Measurements from ENCODE around the gene BMPR2. TPM values are rescaled to one million over a fixed set of nuclear protein-coding genes. Genes with fewer than 3 reads are reported as not detected.

Gene BMPR2
- polyA plus RNA-seq, 1 donor (not counting 4 experiments of a cell fraction or from before 2014, with no cell fraction given): 31.9 TPM

DNA sequence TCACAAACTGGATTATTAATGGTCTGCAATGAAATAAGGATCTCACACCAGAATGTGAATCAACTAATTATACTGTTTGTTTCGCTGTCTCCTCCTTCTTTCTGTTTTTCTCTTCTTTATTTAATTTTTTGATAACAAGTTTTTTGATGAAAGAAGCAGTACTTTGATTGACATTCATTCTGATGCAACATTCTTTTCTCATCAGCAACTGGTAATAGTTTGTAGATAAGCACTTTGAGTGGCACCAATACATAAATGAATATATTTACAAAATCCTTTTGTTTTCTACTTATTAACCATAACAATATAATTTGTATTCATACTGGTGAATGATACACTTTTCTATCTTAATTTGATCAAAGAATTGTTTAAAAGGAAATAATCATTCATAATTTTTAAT is 143.3 kb downstream of the BMPR2 start:
- Histone ChIP-seq H4K20me1 (ENCODE audit: control insufficient read depth, extremely low read depth, insufficient read depth, low read length) (no peaks in the 10 kb centered on the region), H3K4me3 (ENCODE audit: control insufficient read depth in 2 of 3, extremely low read depth in 1 of 3, insufficient read depth in 2 of 3, low read depth in 1 of 3, low read length in 3 of 3) (no peak overlapping the region), H3K27ac (ENCODE audit: control insufficient read depth, insufficient read depth, low read length) (no peak overlapping the region), H3K4me1 (ENCODE audit: control insufficient read depth, extremely low read depth, insufficient read depth, low read length) (no peaks in the 10 kb centered on the region), H3K79me2 (ENCODE audit: control insufficient read depth, insufficient read depth, low read length) (no peaks in the 10 kb centered on the region), H3K9me3 (ENCODE audit: control insufficient read depth, low read depth, low read length) (no peaks in the 10 kb centered on the region), H3K9ac (ENCODE audit: control insufficient read depth, extremely low read depth, insufficient read depth, low read length) (no peak overlapping the region), H3K36me3 (ENCODE audit: control insufficient read depth in 2 of 2, extremely low read depth in 1 of 2, insufficient read depth in 2 of 2, low read length in 2 of 2) (peaks cover 3 to 13% of the 10 kb centered on the region in 2 experiments), H3K4me2 (ENCODE audit: control insufficient read depth, extremely low read depth, insufficient read depth, low read depth, low read length) (no peak overlapping the region), H3K27me3 (ENCODE audit: control insufficient read depth, extremely low read depth, insufficient read depth, low read length) (no peaks in the 10 kb centered on the region), H2AFZ (ENCODE audit: control insufficient read depth, low read length) (no peak overlapping the region), H3K9me1 (ENCODE audit: control insufficient read depth, extremely low read depth, insufficient read depth, low read length) (no peaks in the 10 kb centered on the region)
- no peak for TF ChIP-seq EZH2 (IDR thresholded peaks at IDR 0.05; ENCODE audit: low read length)
- DNase-seq (ENCODE audit: low read depth, low spot score) (no peak), FAIRE-seq (no peak)
- dilution Hi-C loops (cut with MboI; ENCODE audit: extremely low pct_ligation_motif_present, low sequenced_read_pairs): no loop called here

DNA sequence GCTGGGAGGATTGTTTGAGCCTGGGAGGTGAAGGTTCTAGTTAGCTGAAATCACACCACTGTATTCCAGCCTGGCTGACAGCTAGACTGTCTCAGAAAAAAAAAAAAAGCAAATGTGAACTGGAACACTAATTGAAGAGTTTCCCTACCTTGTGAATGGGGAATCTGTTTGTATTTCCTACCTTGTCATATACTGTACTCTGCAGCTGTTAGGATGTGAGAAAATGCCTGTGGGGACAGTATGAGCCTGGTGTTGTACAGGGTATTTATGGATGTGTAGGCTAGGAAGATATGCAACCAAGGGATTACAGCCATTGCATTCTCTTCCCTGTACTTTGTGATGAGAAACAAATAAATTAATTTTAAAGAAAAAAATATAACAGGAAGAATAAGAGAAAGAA is 145.3 kb downstream of the BMPR2 start:
- no peak for DNase-seq (ENCODE audit: low read depth, low spot score)
- FAIRE-seq: no peak
- H3K9me3 ChIP-seq (ENCODE audit: control insufficient read depth, low read depth, low read length): no peaks in the 10 kb centered on the region
- H3K27me3 ChIP-seq (ENCODE audit: control insufficient read depth, extremely low read depth, insufficient read depth, low read length): no peaks in the 10 kb centered on the region
- no peaks in the 10 kb centered on the region for H3K4me1 ChIP-seq (ENCODE audit: control insufficient read depth, extremely low read depth, insufficient read depth, low read length)
- no peak overlapping the region for H3K4me2 ChIP-seq (ENCODE audit: control insufficient read depth, extremely low read depth, insufficient read depth, low read depth, low read length)
- peaks cover 0 to 14% of the 10 kb centered on the region in 2 experiments for H3K36me3 ChIP-seq (ENCODE audit: control insufficient read depth in 2 of 2, extremely low read depth in 1 of 2, insufficient read depth in 2 of 2, low read length in 2 of 2)
- dilution Hi-C loops (cut with MboI; ENCODE audit: extremely low pct_ligation_motif_present, low sequenced_read_pairs): no loop called here
- no peaks in the 10 kb centered on the region for H3K9me1 ChIP-seq (ENCODE audit: control insufficient read depth, extremely low read depth, insufficient read depth, low read length)
- H3K9ac ChIP-seq (ENCODE audit: control insufficient read depth, extremely low read depth, insufficient read depth, low read length): no peak overlapping the region
- no peaks in the 10 kb centered on the region for H4K20me1 ChIP-seq (ENCODE audit: control insufficient read depth, extremely low read depth, insufficient read depth, low read length)
- H3K27ac ChIP-seq (ENCODE audit: control insufficient read depth, insufficient read depth, low read length): no peak overlapping the region
- no peaks in the 10 kb centered on the region for H3K79me2 ChIP-seq (ENCODE audit: control insufficient read depth, insufficient read depth, low read length)
- H3K4me3 ChIP-seq (ENCODE audit: control insufficient read depth in 2 of 3, extremely low read depth in 1 of 3, insufficient read depth in 2 of 3, low read depth in 1 of 3, low read length in 3 of 3): no peak overlapping the region
- no peak overlapping the region for H2AFZ ChIP-seq (ENCODE audit: control insufficient read depth, low read length)
- no peak for TF ChIP-seq EZH2 (IDR thresholded peaks at IDR 0.05; ENCODE audit: low read length)
- TF ChIP-seq, protein P1, sequence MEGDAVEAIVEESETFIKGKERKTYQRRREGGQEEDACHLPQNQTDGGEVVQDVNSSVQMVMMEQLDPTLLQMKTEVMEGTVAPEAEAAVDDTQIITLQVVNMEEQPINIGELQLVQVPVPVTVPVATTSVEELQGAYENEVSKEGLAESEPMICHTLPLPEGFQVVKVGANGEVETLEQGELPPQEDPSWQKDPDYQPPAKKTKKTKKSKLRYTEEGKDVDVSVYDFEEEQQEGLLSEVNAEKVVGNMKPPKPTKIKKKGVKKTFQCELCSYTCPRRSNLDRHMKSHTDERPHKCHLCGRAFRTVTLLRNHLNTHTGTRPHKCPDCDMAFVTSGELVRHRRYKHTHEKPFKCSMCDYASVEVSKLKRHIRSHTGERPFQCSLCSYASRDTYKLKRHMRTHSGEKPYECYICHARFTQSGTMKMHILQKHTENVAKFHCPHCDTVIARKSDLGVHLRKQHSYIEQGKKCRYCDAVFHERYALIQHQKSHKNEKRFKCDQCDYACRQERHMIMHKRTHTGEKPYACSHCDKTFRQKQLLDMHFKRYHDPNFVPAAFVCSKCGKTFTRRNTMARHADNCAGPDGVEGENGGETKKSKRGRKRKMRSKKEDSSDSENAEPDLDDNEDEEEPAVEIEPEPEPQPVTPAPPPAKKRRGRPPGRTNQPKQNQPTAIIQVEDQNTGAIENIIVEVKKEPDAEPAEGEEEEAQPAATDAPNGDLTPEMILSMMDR (optimal IDR thresholded peaks at IDR 0.05 in 1 of 3, IDR thresholded peaks at IDR 0.05 in 1 of 3, conservative IDR thresholded peaks at IDR 0.05 in 1 of 3; ENCODE audit: extremely low read depth in 1 of 3, insufficient read depth in 2 of 3, low read length in 3 of 3): no peak

DNA sequence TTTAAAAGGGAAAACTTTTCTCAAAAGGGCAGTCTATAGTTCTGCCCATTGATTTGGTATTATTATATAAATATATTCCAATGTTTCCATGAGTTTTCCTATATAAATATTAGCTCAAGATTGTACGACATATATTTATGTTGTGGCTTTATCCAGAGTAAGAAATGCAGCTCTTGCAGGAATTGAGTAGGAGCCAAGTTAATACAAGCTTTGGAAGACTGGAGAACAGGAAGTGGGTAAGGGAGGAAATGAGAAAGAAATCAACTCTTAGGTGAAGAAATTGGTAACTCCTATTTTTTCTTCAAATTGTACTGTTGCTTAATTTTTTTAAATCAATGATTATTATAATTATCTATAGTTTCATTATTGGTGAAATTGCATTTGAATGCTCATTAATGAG is 153.3 kb downstream of the BMPR2 start:
- DNase-seq (ENCODE audit: low read depth, low spot score) (no peak), FAIRE-seq (no peak)
- Histone ChIP-seq H3K4me3 (ENCODE audit: control insufficient read depth in 2 of 3, extremely low read depth in 1 of 3, insufficient read depth in 2 of 3, low read depth in 1 of 3, low read length in 3 of 3) (no peak overlapping the region), H3K4me2 (ENCODE audit: control insufficient read depth, extremely low read depth, insufficient read depth, low read depth, low read length) (peak overlapping the region; percentile 14), H3K79me2 (ENCODE audit: control insufficient read depth, insufficient read depth, low read length) (no peaks in the 10 kb centered on the region), H3K9me3 (ENCODE audit: control insufficient read depth, low read depth, low read length) (no peaks in the 10 kb centered on the region), H2AFZ (ENCODE audit: control insufficient read depth, low read length) (no peak overlapping the region), H3K36me3 (ENCODE audit: control insufficient read depth in 2 of 2, extremely low read depth in 1 of 2, insufficient read depth in 2 of 2, low read length in 2 of 2) (peaks cover 0 to 3% of the 10 kb centered on the region in 2 experiments), H3K27ac (ENCODE audit: control insufficient read depth, insufficient read depth, low read length) (no peak overlapping the region), H3K9me1 (ENCODE audit: control insufficient read depth, extremely low read depth, insufficient read depth, low read length) (no peaks in the 10 kb centered on the region), H3K27me3 (ENCODE audit: control insufficient read depth, extremely low read depth, insufficient read depth, low read length) (no peaks in the 10 kb centered on the region), H3K9ac (ENCODE audit: control insufficient read depth, extremely low read depth, insufficient read depth, low read length) (no peak overlapping the region), H3K4me1 (ENCODE audit: control insufficient read depth, extremely low read depth, insufficient read depth, low read length) (peaks cover 12% of the 10 kb centered on the region), H4K20me1 (ENCODE audit: control insufficient read depth, extremely low read depth, insufficient read depth, low read length) (no peaks in the 10 kb centered on the region)
- dilution Hi-C loops (cut with MboI; ENCODE audit: extremely low pct_ligation_motif_present, low sequenced_read_pairs): no loop called here
- TF ChIP-seq EZH2 (IDR thresholded peaks at IDR 0.05; ENCODE audit: low read length): no peak
- TF ChIP-seq, protein P1 (optimal IDR thresholded peaks at IDR 0.05 in 1 of 3, IDR thresholded peaks at IDR 0.05 in 1 of 3, conservative IDR thresholded peaks at IDR 0.05 in 1 of 3; ENCODE audit: extremely low read depth in 1 of 3, insufficient read depth in 2 of 3, low read length in 3 of 3): no peak

Measured in keratinocyte (primary cell).